Parathyroid adenoma (tissue), 2 donors: Measurements from ENCODE around the gene CBARP.

Experiments
- H2AFZ ChIP-seq: fragments of 300-600 bp; sonication (generic); one replicate; pipeline ENCODE4 v1.7.0; 2017; ENCODE audit warnings: antibody characterized with exemption, mild to moderate bottlenecking
- H3K27ac ChIP-seq: fragments of 300-600 bp; sonication (generic); one replicate; pipeline ENCODE4 v1.7.0; 2017
- H3K27me3 ChIP-seq: fragments of 300-600 bp; sonication (generic); one replicate; pipeline ENCODE4 v1.7.0; 2017; ENCODE audit warnings: low read length; ENCODE audit not compliant: control insufficient read depth, insufficient read depth
- H3K36me3 ChIP-seq: fragments of 300-600 bp; sonication (generic); one replicate; pipeline ENCODE4 v1.7.0; 2017; ENCODE audit warnings: low read length; ENCODE audit not compliant: control insufficient read depth, insufficient read depth
- H3K4me1 ChIP-seq: fragments of 300-600 bp; sonication (generic); one replicate; pipeline ENCODE4 v1.7.0; 2017; ENCODE audit warnings: control low read depth
- H3K4me2 ChIP-seq: fragments of 300-600 bp; sonication (generic); one replicate; pipeline ENCODE4 v1.7.0; 2017; ENCODE audit warnings: low read length
- H3K4me3 ChIP-seq: fragments of 300-600 bp; sonication (generic); one replicate; pipeline ENCODE4 v1.7.0; 2017; ENCODE audit warnings: low read depth, low read length
- H3K79me2 ChIP-seq: fragments of 300-600 bp; sonication (generic); one replicate; pipeline ENCODE4 v1.7.0; 2017; ENCODE audit warnings: control low read depth
- H3K9ac ChIP-seq: fragments of 300-600 bp; sonication (generic); one replicate; pipeline ENCODE4 v1.7.0; 2017; ENCODE audit warnings: mild to moderate bottlenecking
- H3K9me3 ChIP-seq: fragments of 300-600 bp; sonication (generic); one replicate; pipeline ENCODE4 v1.7.0; 2017; ENCODE audit warnings: low read length; ENCODE audit not compliant: control insufficient read depth
- TF ChIP-seq, protein P1 (sequence below): fragments of 300-600 bp; sonication (generic); IDR thresholded peaks from one replicate; pipeline ENCODE4 v1.7.0; 2017; ENCODE audit warnings: antibody characterized with exemption, mild to moderate bottlenecking
- donor health status: primary hyperparathyroidism.

CBARP gene

DNA sequence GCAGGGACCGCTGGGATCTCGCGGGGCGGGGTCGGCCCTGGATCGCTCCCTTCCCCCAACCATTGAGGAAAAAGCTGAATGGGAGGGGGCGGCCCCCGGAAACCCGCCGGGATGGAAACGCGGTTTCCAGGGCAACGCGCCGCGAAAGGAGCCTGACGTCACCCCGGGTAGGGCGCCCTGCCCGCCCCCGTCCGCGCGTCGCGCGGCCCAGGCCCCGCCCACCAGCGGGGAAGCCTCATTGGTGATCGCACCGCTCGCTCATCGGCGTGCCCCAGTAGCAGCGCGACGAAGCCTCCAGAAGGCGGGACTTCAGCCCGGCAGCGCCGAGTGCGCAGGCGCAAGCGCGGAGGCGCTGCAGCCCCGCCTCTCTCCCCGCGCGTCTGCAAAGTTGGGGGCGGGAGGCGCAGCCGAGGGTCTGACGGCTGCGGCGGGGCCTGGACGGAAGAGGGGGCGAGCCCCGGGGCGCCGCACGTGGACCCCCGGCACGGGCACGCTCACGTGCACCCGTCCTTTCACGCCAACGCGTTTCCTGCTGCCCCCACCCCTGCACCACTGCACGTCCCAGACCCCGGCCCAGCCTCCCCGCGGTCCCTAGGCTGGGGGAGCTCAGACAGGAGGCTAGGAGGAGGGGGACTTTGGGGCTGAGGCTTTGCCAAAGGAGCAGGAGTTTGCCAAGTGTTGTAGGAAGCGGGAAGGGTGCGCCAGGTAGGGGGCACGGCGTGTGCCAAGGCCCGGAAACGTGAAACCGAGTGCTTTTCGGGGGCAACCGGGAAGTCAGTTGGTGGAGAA, 23.1 kb upstream of the CBARP start:
- Histone ChIP-seq H3K36me3 (no peaks in the 10 kb centered on the region), H3K79me2 (no peaks in the 10 kb centered on the region), H3K4me1 (peaks cover 32% of the 10 kb centered on the region), H3K27me3 (no peaks in the 10 kb centered on the region), H3K27ac (peak overlapping the region; percentile 100), H3K4me3 (peak overlapping the region; percentile 81), H3K9ac (peak overlapping the region; percentile 70), H3K9me3 (no peaks in the 10 kb centered on the region), H3K4me2 (peak overlapping the region; percentile 90), H2AFZ (peak overlapping the region; percentile 68)
- TF ChIP-seq, protein P1, sequence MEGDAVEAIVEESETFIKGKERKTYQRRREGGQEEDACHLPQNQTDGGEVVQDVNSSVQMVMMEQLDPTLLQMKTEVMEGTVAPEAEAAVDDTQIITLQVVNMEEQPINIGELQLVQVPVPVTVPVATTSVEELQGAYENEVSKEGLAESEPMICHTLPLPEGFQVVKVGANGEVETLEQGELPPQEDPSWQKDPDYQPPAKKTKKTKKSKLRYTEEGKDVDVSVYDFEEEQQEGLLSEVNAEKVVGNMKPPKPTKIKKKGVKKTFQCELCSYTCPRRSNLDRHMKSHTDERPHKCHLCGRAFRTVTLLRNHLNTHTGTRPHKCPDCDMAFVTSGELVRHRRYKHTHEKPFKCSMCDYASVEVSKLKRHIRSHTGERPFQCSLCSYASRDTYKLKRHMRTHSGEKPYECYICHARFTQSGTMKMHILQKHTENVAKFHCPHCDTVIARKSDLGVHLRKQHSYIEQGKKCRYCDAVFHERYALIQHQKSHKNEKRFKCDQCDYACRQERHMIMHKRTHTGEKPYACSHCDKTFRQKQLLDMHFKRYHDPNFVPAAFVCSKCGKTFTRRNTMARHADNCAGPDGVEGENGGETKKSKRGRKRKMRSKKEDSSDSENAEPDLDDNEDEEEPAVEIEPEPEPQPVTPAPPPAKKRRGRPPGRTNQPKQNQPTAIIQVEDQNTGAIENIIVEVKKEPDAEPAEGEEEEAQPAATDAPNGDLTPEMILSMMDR, result no peak

DNA sequence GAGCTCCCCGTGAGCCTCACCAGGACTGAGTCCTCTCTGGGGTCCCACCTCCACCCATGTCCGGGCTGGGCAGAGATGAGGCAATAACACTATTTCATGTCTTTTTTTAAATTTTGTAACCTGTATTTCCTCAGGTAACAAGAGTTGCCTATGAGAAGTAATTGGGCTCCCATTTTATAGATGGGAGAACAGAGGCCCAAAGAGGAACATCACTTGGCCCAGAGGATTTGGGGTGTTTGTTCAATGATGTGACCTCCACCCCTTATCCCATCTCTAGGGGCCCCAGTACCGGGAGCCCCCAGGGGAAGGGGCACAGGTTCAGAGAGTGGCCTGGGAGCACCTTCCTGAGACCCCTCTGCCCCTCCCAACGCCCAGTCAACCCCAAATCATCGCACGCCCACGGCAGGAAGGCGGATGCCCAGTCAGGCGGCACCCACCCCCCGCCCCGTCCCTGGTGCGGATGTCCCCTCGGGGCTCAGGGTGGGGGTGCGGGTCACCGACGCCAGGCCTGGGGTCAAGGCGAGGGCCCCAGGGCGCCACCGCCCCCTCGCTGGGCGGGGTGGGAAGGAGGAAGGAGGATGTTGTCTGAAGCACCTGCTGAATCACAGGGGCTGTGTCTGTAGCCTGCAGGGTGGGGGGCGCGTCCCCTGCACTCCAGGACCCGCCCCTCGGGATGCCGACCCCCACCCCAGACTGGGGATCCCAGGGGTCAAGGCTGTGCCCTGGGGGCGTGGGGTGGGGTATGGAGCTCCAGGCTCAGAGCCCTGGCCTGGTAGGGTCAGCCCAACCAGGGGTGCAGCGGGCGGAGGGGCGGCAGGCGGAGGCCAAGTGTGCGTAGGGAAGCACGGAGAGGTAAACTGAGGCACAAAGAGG, 22.3 kb upstream of the CBARP start:
- peaks cover 28% of the 10 kb centered on the region for H3K4me1 ChIP-seq
- H3K27me3 ChIP-seq, result no peaks in the 10 kb centered on the region
- no peaks in the 10 kb centered on the region for H3K36me3 ChIP-seq
- H3K79me2 ChIP-seq, result no peaks in the 10 kb centered on the region
- no peak overlapping the region for H3K9ac ChIP-seq
- no peaks in the 10 kb centered on the region for H3K9me3 ChIP-seq
- peak overlapping the region; percentile 33 for H3K4me3 ChIP-seq
- peak overlapping the region; percentile 84 for H3K27ac ChIP-seq
- H2AFZ ChIP-seq, result peak overlapping the region; percentile 29
- TF ChIP-seq, protein P1, result no peak
- H3K4me2 ChIP-seq, result peak overlapping the region; percentile 86

DNA sequence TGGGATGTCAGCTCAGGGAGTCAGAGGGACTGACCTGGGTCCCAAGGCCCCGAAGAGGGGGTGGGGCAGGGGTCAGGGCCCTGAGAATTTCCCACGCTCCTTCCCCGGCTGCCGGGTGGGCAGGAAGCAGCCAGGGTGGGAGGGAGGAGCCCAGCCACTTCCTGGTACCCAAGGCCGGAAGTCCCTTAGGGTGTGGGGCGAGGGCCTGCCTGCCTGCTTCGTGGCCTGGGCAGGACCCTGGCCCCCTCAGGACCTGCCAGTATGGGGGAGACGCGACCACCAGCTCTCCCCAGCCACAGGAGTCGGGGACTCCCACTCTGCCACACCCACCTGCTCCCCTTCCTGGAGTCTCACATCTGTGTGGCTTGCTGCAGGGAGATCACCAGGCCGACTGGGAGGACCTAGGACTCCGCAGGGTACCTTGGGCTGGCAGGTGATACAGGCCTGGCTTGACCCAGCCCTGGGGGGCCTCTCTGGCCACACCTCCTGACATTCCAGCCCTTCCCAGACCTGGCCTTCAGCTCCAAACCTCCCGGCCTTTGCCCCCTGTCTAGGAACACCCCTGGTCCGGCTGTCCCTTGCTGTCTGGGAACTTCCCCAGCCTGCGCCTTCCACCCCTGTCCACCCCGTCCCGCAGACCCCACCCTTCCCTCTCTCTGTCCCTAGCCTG, 21.5 kb upstream of the CBARP start:
- H3K27ac ChIP-seq, result peak overlapping the region; percentile 84
- no peak overlapping the region for H3K4me3 ChIP-seq
- no peaks in the 10 kb centered on the region for H3K36me3 ChIP-seq
- no peaks in the 10 kb centered on the region for H3K9me3 ChIP-seq
- H3K79me2 ChIP-seq, result no peaks in the 10 kb centered on the region
- no peak overlapping the region for H3K9ac ChIP-seq
- peak overlapping the region; percentile 22 for H3K4me2 ChIP-seq
- no peaks in the 10 kb centered on the region for H3K27me3 ChIP-seq
- H2AFZ ChIP-seq, result no peak overlapping the region
- H3K4me1 ChIP-seq, result peaks cover 25% of the 10 kb centered on the region
- TF ChIP-seq, protein P1, result no peak

DNA sequence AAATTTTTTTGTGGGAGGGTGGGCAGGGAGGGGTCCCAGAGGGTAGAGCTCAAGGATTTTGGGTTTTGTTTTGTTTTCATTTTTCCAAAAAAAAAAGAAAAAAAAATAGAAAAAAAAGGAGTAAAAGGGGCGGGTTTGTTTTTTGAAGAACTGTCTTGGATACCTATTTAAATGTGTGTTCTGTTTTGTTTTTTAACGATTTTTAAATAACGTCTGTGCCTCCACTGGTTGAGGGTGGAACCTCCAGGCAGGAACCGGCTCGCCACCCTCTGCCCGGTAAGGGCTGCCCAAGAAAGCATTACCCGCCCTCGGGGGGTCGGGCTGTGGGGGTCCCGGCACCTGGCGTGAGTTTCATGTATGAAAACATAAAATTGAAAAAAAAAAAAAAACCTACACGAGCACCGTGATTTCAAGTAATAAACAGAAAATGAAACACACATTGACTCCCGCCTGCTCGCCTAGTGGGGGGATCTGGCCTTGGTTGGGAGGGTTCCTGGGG, 21.0 kb upstream of the CBARP start:
- no peak overlapping the region for H3K9ac ChIP-seq
- no peaks in the 10 kb centered on the region for H3K9me3 ChIP-seq
- TF ChIP-seq, protein P1, result no peak
- H3K4me2 ChIP-seq, result peak overlapping the region; percentile 22
- no peaks in the 10 kb centered on the region for H3K79me2 ChIP-seq
- H3K36me3 ChIP-seq, result no peaks in the 10 kb centered on the region
- H2AFZ ChIP-seq, result no peak overlapping the region
- no peak overlapping the region for H3K4me3 ChIP-seq
- H3K27ac ChIP-seq, result peak overlapping the region; percentile 84
- peaks cover 25% of the 10 kb centered on the region for H3K4me1 ChIP-seq
- no peaks in the 10 kb centered on the region for H3K27me3 ChIP-seq
